K562 (cell line): ENCODE results near the gene SLC11A1. TPM values are rescaled to one million over a fixed set of nuclear protein-coding genes. Genes with fewer than 3 reads are reported as not detected.

Source experiments
- ARNT ChIP-seq, 2 experiments: fragments of 450-650 bp; IDR thresholded peaks; 2 replicates each; pipeline ENCODE4 v1.6.1; 2016; ENCODE audit warnings: mild to moderate bottlenecking in 1 of 2
- BCOR ChIP-seq: fragments of 450-650 bp; IDR thresholded peaks from 2 replicates; pipeline ENCODE4 v1.6.1; 2016
- CBX3 ChIP-seq, 2 experiments: IDR thresholded peaks; 1 replicate in 1 of 2; 2 replicates in 1 of 2; pipeline ENCODE4 v1.6.1; 2012; ENCODE audit warnings: inconsistent platforms in 2 of 2, low read length in 2 of 2, borderline replicate concordance in 1 of 2, control low read depth in 1 of 2
- CHD4 ChIP-seq: fragments of 200-600 bp; sonication (generic); IDR thresholded peaks from 3 replicates; pipeline ENCODE4 v1.6.1; 2012; ENCODE audit warnings: low read depth, mild to moderate bottlenecking, mixed read lengths, low read length, inconsistent platforms; ENCODE audit not compliant: insufficient read depth, insufficient replicate concordance, poor library complexity, severe bottlenecking
- CHD7 ChIP-seq: fragments of 200-600 bp; sonication (generic); IDR thresholded peaks from one replicate; pipeline ENCODE4 v1.6.1; 2012; ENCODE audit warnings: mild to moderate bottlenecking, low read depth, low read length, inconsistent platforms
- EWSR1 ChIP-seq: fragments of 450-650 bp; IDR thresholded peaks from 2 replicates; pipeline ENCODE4 v1.6.1; 2018; ENCODE audit warnings: borderline replicate concordance, mild to moderate bottlenecking, low read depth, moderate library complexity; ENCODE audit not compliant: partially characterized antibody
- FOXA3 ChIP-seq, 2 experiments: fragments of 450-650 bp in 1 of 2; sonication (generic) in 1 of 2; formaldehyde crosslinking; IDR thresholded peaks in 1 of 2; conservative IDR thresholded peaks in 1 of 2; 2 replicates each; pipeline versions ENCODE4 v1.4.0 to v1.8.0; 2020 to 2022; ENCODE audit warnings: mild to moderate bottlenecking in 2 of 2, missing genetic modification reagents in 1 of 2
- MTA1 ChIP-seq: fragments of 450-650 bp; IDR thresholded peaks from 2 replicates; pipeline ENCODE4 v1.6.1; 2017; ENCODE audit warnings: borderline replicate concordance
- PPARD ChIP-seq: fragments of 250-450 bp; sonication (Bioruptor Pico); IDR thresholded peaks from 2 replicates; pipeline ENCODE4 v1.8.0; 2022; ENCODE audit warnings: inconsistent platforms, mild to moderate bottlenecking, moderate library complexity
- SPI1 ChIP-seq: IDR thresholded peaks from 2 replicates; pipeline ENCODE4 v1.6.1; 2011; ENCODE audit warnings: low read depth, low read length, control low read depth, borderline replicate concordance
- TFAM ChIP-seq: fragments of 250-450 bp; sonication (Bioruptor Pico); conservative IDR thresholded peaks from 2 replicates; pipeline ENCODE4 v1.5.0; 2021; ENCODE audit warnings: mild to moderate bottlenecking, moderate library complexity
- ZBTB7A ChIP-seq: IDR thresholded peaks from 2 replicates; pipeline ENCODE4 v1.6.1; 2011; ENCODE audit warnings: low read depth, mild to moderate bottlenecking, low read length, moderate library complexity, borderline replicate concordance; ENCODE audit not compliant: control insufficient read depth
- ZNF165 ChIP-seq: fragments of 250-450 bp; sonication (Bioruptor Pico); IDR thresholded peaks from 2 replicates; pipeline ENCODE4 v1.4.0; 2020; ENCODE audit warnings: borderline replicate concordance
- ZNF511 ChIP-seq: sonication (generic); formaldehyde crosslinking; IDR thresholded peaks from 2 replicates; pipeline ENCODE4 v1.8.0; 2022; ENCODE audit warnings: mild to moderate bottlenecking, missing genetic modification reagents
- polyA plus RNA-seq, 8 experiments: library from polyadenylated mRNA; depleted of rRNA in 4 of 8; stranded (reverse) in 5 of 8; unstranded in 3 of 8; fragments of >200 nt; fragmentation: Nextera tagmentation in 2 of 8; fragmentation: Illumina TruSeq in 1 of 8; extraction: Ambion mirVana in 2 of 8; extraction: Trizol in 1 of 8; gene quantifications; 2 replicates each; pipeline versions ENCODE4 v1.2.1 to v1.2.3, GENCODE V29; 2011 to 2014; ENCODE audit warnings: inconsistent platforms in 1 of 8, missing spikeins in 1 of 8
- total RNA-seq, 7 experiments: library from RNA; depleted of rRNA in 6 of 7; stranded (reverse); fragments of >200 nt in 6 of 7; fragmentation: Illumina TruSeq in 2 of 7; extraction: Trizol in 2 of 7; gene quantifications; 2 replicates each; pipeline versions ENCODE4 v1.2.1 to v1.2.3, GENCODE V29; 2011 to 2021; ENCODE audit warnings: low replicate concordance in 1 of 7

SLC11A1 gene
- total and polyA plus RNA-seq, 9 of the 15 experiments (the other 6 are each of a cell fraction or from before 2014, with no cell fraction given): 0.35 to 1.6 (median 0.65) TPM

GRCh38 chr2:218393750-218394290, 11.7 kb downstream of the SLC11A1 start (continued):
- 0 out of 3 replicates have a peak, but pooled peaks of 1 of the 2 experiments have one; percentile 30 for TF ChIP-seq CBX3 (IDR thresholded peaks at IDR 0.05; ENCODE audit: borderline replicate concordance in 1 of 2, low read length in 2 of 2)
- TF ChIP-seq CHD7: no peak
- peak; percentile 36; the same call in 1 of the 2 replicates for TF ChIP-seq ZBTB7A
- TF ChIP-seq CHD4: no peak
- TF ChIP-seq ZNF511 (CRISPR knock-in tag): no peak
- TF ChIP-seq TFAM (CRISPR knock-in tag): no peak
- TF ChIP-seq FOXA3 (CRISPR knock-in tag; conservative IDR thresholded peaks at IDR 0.05 in 1 of 2, IDR thresholded peaks at IDR 0.05 in 1 of 2): no peak
- no peak for TF ChIP-seq EWSR1
- TF ChIP-seq SPI1: no peak
- no peak for TF ChIP-seq ARNT (IDR thresholded peaks at IDR 0.05)
- TF ChIP-seq ZNF165 (CRISPR knock-in tag): no peak
- TF ChIP-seq MTA1: 0 out of 2 replicates have a peak, but pooled peaks have one; percentile 25
- TF ChIP-seq PPARD: no peak
- peak; percentile 83 for TF ChIP-seq BCOR
